GM23248 (cell line): Measurements from ENCODE around the gene MROH7. TPM values are rescaled to one million over a fixed set of nuclear protein-coding genes. Genes with fewer than 3 reads are reported as not detected.

ENCODE experiments used
- DNase-seq: peaks from one replicate; pipeline ENCODE4 v3.0.0-alpha.2; 2015
- H2AFZ ChIP-seq: fragments of 200-600 bp; sonication (generic); 2 replicates; pipeline ENCODE4 v1.6.1; 2016; ENCODE audit warnings: antibody characterized with exemption
- H3F3A ChIP-seq: fragments of 200-600 bp; sonication (generic); 2 replicates; pipeline ENCODE4 v1.6.1; 2016; ENCODE audit warnings: mild to moderate bottlenecking, antibody characterized with exemption, mixed run types; ENCODE audit not compliant: insufficient read depth
- H3K27ac ChIP-seq: fragments of 200-600 bp; sonication (generic); 2 replicates; pipeline ENCODE4 v1.5.1; 2016; ENCODE audit warnings: mild to moderate bottlenecking
- H3K27me3 ChIP-seq: fragments of 200-600 bp; sonication (generic); replicated peaks from 2 replicates; pipeline ENCODE4 v1.6.1; 2016; ENCODE audit warnings: mild to moderate bottlenecking; ENCODE audit not compliant: insufficient read depth
- H3K36me3 ChIP-seq: fragments of 200-600 bp; sonication (generic); 2 replicates; pipeline ENCODE4 v1.6.1; 2016; ENCODE audit warnings: low read depth, mild to moderate bottlenecking
- H3K4me1 ChIP-seq: fragments of 200-600 bp; sonication (generic); 2 replicates; pipeline ENCODE4 v1.6.1; 2016; ENCODE audit warnings: mild to moderate bottlenecking; ENCODE audit not compliant: insufficient read depth
- H3K4me2 ChIP-seq: fragments of 200-600 bp; sonication (generic); one replicate; pipeline ENCODE4 v1.6.1; 2016; ENCODE audit warnings: mild to moderate bottlenecking; ENCODE audit not compliant: unreplicated experiment
- H3K4me3 ChIP-seq: fragments of 200-600 bp; sonication (generic); 2 replicates; pipeline ENCODE4 v1.5.1; 2016; ENCODE audit warnings: mild to moderate bottlenecking
- H3K79me2 ChIP-seq: fragments of 200-600 bp; sonication (generic); 2 replicates; pipeline ENCODE4 v1.6.1; 2016; ENCODE audit warnings: mild to moderate bottlenecking; ENCODE audit not compliant: insufficient read depth
- H3K9ac ChIP-seq: fragments of 200-600 bp; sonication (generic); 2 replicates; pipeline ENCODE4 v1.6.1; 2016; ENCODE audit warnings: mild to moderate bottlenecking
- H3K9me2 ChIP-seq: fragments of 200-600 bp; sonication (generic); 2 replicates; pipeline ENCODE4 v1.6.1; 2016; ENCODE audit warnings: mixed run types, mild to moderate bottlenecking, moderate library complexity; ENCODE audit not compliant: insufficient read depth
- H3K9me3 ChIP-seq: fragments of 200-600 bp; sonication (generic); one replicate; pipeline ENCODE4 v1.6.1; 2017; ENCODE audit warnings: low read depth
- H4K20me1 ChIP-seq: fragments of 200-600 bp; sonication (generic); 2 replicates; pipeline ENCODE4 v1.6.0; 2016; ENCODE audit not compliant: insufficient read depth
- EZH2 ChIP-seq: fragments of 200-600 bp; sonication (generic); IDR thresholded peaks from 2 replicates; pipeline ENCODE4 v1.6.1; 2018; ENCODE audit warnings: antibody characterized with exemption, mild to moderate bottlenecking; ENCODE audit not compliant: insufficient read depth, poor library complexity, severe bottlenecking
- EZH2phosphoT487 ChIP-seq: fragments of 200-600 bp; sonication (generic); IDR thresholded peaks from 2 replicates; pipeline ENCODE4 v1.6.1; 2018; ENCODE audit warnings: antibody characterized with exemption, moderate library complexity, mild to moderate bottlenecking, low read depth; ENCODE audit not compliant: insufficient read depth
- WGBS, 2 experiments: methylation state at CpG; one replicate each; pipeline ENCODE4 v1.1.6; 2015 to 2017; ENCODE audit warnings: low lambda C conversion rate in 2 of 2, low coverage in 1 of 2; ENCODE audit errors: missing lambda C conversion rate in 2 of 2; 5-methylcytosine and 5-hydroxymethylcytosine counted together
- in situ Hi-C: fragments of 300-500 bp; cut with MboI; formaldehyde crosslinking; loops from 2 replicates; pipeline ENCODE4 v1.15.0; 2020
- polyA plus RNA-seq: library from polyadenylated mRNA; unstranded; fragments of >200 nt; fragmentation: Nextera tagmentation; extraction: Ambion mirVana; gene quantifications from 2 replicates; pipeline ENCODE4 v1.2.1, GENCODE V29; 2016
- total RNA-seq: library from RNA; depleted of rRNA; stranded (reverse); fragments of >200 nt; shearing (Covaris generic); gene quantifications from 2 replicates; pipeline ENCODE4 v1.2.3, GENCODE V29; 2014

MROH7 gene
- total and polyA plus RNA-seq, 2 experiments from 2014 or later: 0.13 to 0.65 TPM

GRCh38 chr1:54658164-54658913 lies 16.8 kb downstream of the MROH7 start:
- no peak for TF ChIP-seq EZH2phosphoT487
- no peak for TF ChIP-seq EZH2
- no peaks in the 10 kb centered on the region for H4K20me1 ChIP-seq
- H3K36me3 ChIP-seq: no peaks in the 10 kb centered on the region
- in situ Hi-C loops: no loop called here
- H3K9ac ChIP-seq: no peak overlapping the region
- no peak overlapping the region for H3K4me2 ChIP-seq
- WGBS, 2 experiments: 59 to 66% methylated on average over 2 of the region's 2 CpGs
- no peak for DNase-seq
- no peak overlapping the region for H3K4me3 ChIP-seq
- no peaks in the 10 kb centered on the region for H3K9me2 ChIP-seq
- no peak overlapping the region for H3K27ac ChIP-seq
- no peaks in the 10 kb centered on the region for H3K27me3 ChIP-seq
- no peak overlapping the region for H2AFZ ChIP-seq
- no peaks in the 10 kb centered on the region for H3K79me2 ChIP-seq
- no peaks in the 10 kb centered on the region for H3K4me1 ChIP-seq
- H3K9me3 ChIP-seq: peaks cover 3% of the 10 kb centered on the region
- no peaks in the 10 kb centered on the region for H3F3A ChIP-seq

GRCh38 chr1:54663725-54664124 lies 22.1 kb downstream of the MROH7 start:
- Histone ChIP-seq H3K9me2 (no peaks in the 10 kb centered on the region), H2AFZ (no peak overlapping the region), H4K20me1 (no peaks in the 10 kb centered on the region), H3K9me3 (no peaks in the 10 kb centered on the region), H3K27ac (no peak overlapping the region), H3K36me3 (no peaks in the 10 kb centered on the region), H3K9ac (no peak overlapping the region), H3K4me1 (no peaks in the 10 kb centered on the region), H3K4me2 (no peak overlapping the region), H3K79me2 (no peaks in the 10 kb centered on the region), H3F3A (no peaks in the 10 kb centered on the region), H3K4me3 (no peak overlapping the region), H3K27me3 (no peaks in the 10 kb centered on the region)
- in situ Hi-C loops: no loop called here
- TF ChIP-seq EZH2phosphoT487 (no peak), EZH2 (no peak)
- WGBS, 2 experiments: 56 to 69% methylated on average over 4 of the region's 4 CpGs
- DNase-seq: no peak

DNA sequence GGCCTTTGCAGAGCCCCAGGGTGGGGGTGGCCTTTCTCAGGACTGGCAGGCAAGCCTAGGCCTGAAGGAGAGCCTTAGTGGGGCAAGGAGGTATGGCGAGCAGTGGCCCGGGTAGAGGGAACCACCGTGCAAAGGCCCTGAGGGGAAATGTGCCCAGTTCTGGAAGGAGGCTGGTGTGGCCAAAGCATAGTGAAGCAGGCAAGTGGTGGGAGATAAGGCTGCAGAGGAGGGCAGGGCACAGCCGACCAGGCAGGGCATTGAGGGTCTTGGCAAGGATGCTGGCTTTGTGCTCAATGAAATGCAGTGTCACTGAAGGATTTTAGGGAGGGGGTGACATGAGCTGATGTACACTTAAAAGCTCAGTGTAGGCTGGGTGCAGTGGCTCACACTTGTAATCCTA lies 22.8 kb downstream of the MROH7 start:
- Histone ChIP-seq H3K79me2 (no peaks in the 10 kb centered on the region), H3K27me3 (no peaks in the 10 kb centered on the region), H3K27ac (no peak overlapping the region), H3K9me3 (no peaks in the 10 kb centered on the region), H3K36me3 (no peaks in the 10 kb centered on the region), H3K4me3 (no peak overlapping the region), H3F3A (no peaks in the 10 kb centered on the region), H3K9me2 (no peaks in the 10 kb centered on the region), H3K4me1 (no peaks in the 10 kb centered on the region), H2AFZ (no peak overlapping the region), H3K4me2 (no peak overlapping the region), H3K9ac (no peak overlapping the region), H4K20me1 (no peaks in the 10 kb centered on the region)
- WGBS, 2 experiments: 79 to 82% methylated on average over 4 of the region's 4 CpGs
- TF ChIP-seq EZH2phosphoT487: no peak
- no peak for TF ChIP-seq EZH2
- in situ Hi-C loops: no loop called here
- no peak for DNase-seq

- H3K4me1 ChIP-seq: no peaks in the 10 kb centered on the region
- H3K9me3 ChIP-seq: no peaks in the 10 kb centered on the region
- H3K9ac ChIP-seq: no peak overlapping the region
- no peaks in the 10 kb centered on the region for H3K27me3 ChIP-seq
- WGBS, 2 experiments: 63 to 68% methylated on average over 5 of the region's 5 CpGs
- H3K36me3 ChIP-seq: no peaks in the 10 kb centered on the region
- no peak overlapping the region for H3K27ac ChIP-seq
- H4K20me1 ChIP-seq: no peaks in the 10 kb centered on the region
- in situ Hi-C loops: no loop called here
- H3K79me2 ChIP-seq: no peaks in the 10 kb centered on the region
- no peaks in the 10 kb centered on the region for H3K9me2 ChIP-seq
- no peak for DNase-seq
- no peaks in the 10 kb centered on the region for H3F3A ChIP-seq
- no peak overlapping the region for H2AFZ ChIP-seq
- no peak overlapping the region for H3K4me2 ChIP-seq
- no peak overlapping the region for H3K4me3 ChIP-seq
- no peak for TF ChIP-seq EZH2phosphoT487
- TF ChIP-seq EZH2: no peak
Observed at GRCh38 chr1:54665852-54666251, 24.3 kb downstream of the MROH7 start.
